SU-DHL-6 (cell line): ENCODE data around the gene CSNK2B.

Experiments
- H2AFZ ChIP-seq: fragments of 200-600 bp; sonication (generic); 2 replicates; pipeline ENCODE4 v1.6.1; 2014; ENCODE audit warnings: low read depth, mild to moderate bottlenecking, moderate library complexity, mixed read lengths, antibody characterized with exemption, low read length; ENCODE audit not compliant: severe bottlenecking
- H3F3A ChIP-seq: fragments of 200-600 bp; shearing (Covaris generic); 2 replicates; pipeline ENCODE4 v1.6.0; 2016; ENCODE audit warnings: antibody characterized with exemption, mild to moderate bottlenecking; ENCODE audit not compliant: insufficient read depth
- H3K27ac ChIP-seq: fragments of 200-600 bp; sonication (generic); 2 replicates; pipeline ENCODE4 v1.5.1; 2016; ENCODE audit warnings: low read depth, mild to moderate bottlenecking, low read length, moderate library complexity, mixed read lengths
- H3K27me3 ChIP-seq: fragments of 200-600 bp; sonication (generic), shearing (Covaris generic); 2 replicates; pipeline ENCODE4 v1.6.0; 2014; ENCODE audit warnings: mild to moderate bottlenecking, low read length
- H3K36me3 ChIP-seq: fragments of 200-600 bp; sonication (generic); 2 replicates; pipeline ENCODE4 v1.6.1; 2014; ENCODE audit warnings: mild to moderate bottlenecking, low read length, mixed read lengths
- H3K4me2 ChIP-seq: fragments of 300-600, 200-600 bp; shearing (Covaris generic), sonication (generic); 2 replicates; pipeline ENCODE4 v1.6.0; 2014; ENCODE audit warnings: low read length, low read depth, mild to moderate bottlenecking; ENCODE audit not compliant: poor library complexity, severe bottlenecking
- H3K4me3 ChIP-seq: fragments of 200-600 bp; sonication (generic); 2 replicates; pipeline ENCODE4 v1.5.1; 2014; ENCODE audit warnings: antibody characterized with exemption, low read length, mild to moderate bottlenecking, mixed read lengths; ENCODE audit not compliant: insufficient read depth, poor library complexity, severe bottlenecking
- H3K79me2 ChIP-seq: fragments of 200-600 bp; sonication (generic); 2 replicates; pipeline ENCODE4 v1.6.1; 2014; ENCODE audit warnings: mild to moderate bottlenecking, low read length, moderate library complexity; ENCODE audit not compliant: insufficient read depth
- H3K9ac ChIP-seq: fragments of 200-600 bp; sonication (generic); 2 replicates; pipeline ENCODE4 v1.7.0; 2014; ENCODE audit warnings: mild to moderate bottlenecking, low read length
- H3K9me2 ChIP-seq: fragments of 200-600 bp; sonication (generic); replicated peaks from 2 replicates; pipeline ENCODE4 v1.6.1; 2014; ENCODE audit warnings: low read length; ENCODE audit not compliant: insufficient read depth
- H3K9me3 ChIP-seq: fragments of 200-600 bp; sonication (generic); 2 replicates; pipeline ENCODE4 v1.6.1; 2014; ENCODE audit warnings: low read length, mixed read lengths; ENCODE audit not compliant: insufficient read depth
- H4K20me1 ChIP-seq: fragments of 200-600 bp; sonication (generic); 2 replicates; pipeline ENCODE4 v1.6.1; 2014; ENCODE audit warnings: low read depth, mild to moderate bottlenecking, antibody characterized with exemption, low read length, moderate library complexity, mixed read lengths
- EZH2phosphoT487 ChIP-seq: fragments of 200-600 bp; sonication (generic), shearing (Covaris generic); conservative IDR thresholded peaks from 2 replicates; pipeline ENCODE4 v1.6.1; 2018; ENCODE audit warnings: mild to moderate bottlenecking, antibody characterized with exemption, low read length, moderate library complexity, mixed read lengths
- TF ChIP-seq, protein P1 (sequence below): fragments of 200-600 bp; sonication (generic); IDR thresholded peaks from one replicate; pipeline ENCODE4 v1.5.1; 2017; ENCODE audit warnings: antibody characterized with exemption, mild to moderate bottlenecking, low read length, moderate library complexity; ENCODE audit not compliant: insufficient read depth, poor library complexity, severe bottlenecking

CSNK2B gene

DNA sequence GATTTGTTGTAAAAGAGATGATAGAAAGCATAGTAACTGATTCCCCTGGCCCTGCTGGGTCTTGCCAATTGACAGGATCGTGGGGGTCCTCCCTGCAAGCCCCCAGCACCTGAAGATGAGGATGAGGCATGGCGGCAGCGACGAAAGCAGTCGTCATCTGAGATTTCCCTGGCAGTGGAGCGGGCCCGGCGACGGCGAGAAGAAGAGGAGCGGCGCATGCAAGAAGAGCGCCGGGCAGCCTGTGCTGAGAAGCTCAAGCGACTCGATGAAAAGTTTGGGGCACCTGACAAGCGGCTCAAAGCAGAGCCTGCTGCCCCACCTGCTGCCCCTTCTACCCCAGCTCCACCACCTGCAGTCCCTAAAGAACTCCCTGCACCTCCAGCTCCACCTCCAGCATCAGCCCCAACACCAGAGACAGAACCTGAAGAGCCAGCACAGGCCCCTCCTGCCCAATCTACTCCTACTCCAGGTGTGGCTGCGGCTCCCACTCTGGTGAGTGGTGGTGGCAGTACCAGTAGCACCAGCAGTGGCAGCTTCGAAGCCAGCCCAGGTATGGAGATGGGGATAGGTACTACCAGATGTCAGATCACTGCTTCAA is 38.1 kb upstream of the CSNK2B start:
- Histone ChIP-seq H3K4me2 (no peak overlapping the region), H3K4me3 (no peak overlapping the region), H3F3A (peaks cover 5% of the 10 kb centered on the region; the same call in 1 of the 2 replicates), H3K27ac (no peak overlapping the region), H4K20me1 (peaks cover 8% of the 10 kb centered on the region; the same call in 1 of the 2 replicates), H3K9ac (no peak overlapping the region), H3K36me3 (peaks cover 74% of the 10 kb centered on the region), H3K9me3 (no peaks in the 10 kb centered on the region), H3K79me2 (peaks cover 43% of the 10 kb centered on the region), H3K27me3 (no peaks in the 10 kb centered on the region), H3K9me2 (no peaks in the 10 kb centered on the region), H2AFZ (no peak overlapping the region)
- TF ChIP-seq, protein P1, sequence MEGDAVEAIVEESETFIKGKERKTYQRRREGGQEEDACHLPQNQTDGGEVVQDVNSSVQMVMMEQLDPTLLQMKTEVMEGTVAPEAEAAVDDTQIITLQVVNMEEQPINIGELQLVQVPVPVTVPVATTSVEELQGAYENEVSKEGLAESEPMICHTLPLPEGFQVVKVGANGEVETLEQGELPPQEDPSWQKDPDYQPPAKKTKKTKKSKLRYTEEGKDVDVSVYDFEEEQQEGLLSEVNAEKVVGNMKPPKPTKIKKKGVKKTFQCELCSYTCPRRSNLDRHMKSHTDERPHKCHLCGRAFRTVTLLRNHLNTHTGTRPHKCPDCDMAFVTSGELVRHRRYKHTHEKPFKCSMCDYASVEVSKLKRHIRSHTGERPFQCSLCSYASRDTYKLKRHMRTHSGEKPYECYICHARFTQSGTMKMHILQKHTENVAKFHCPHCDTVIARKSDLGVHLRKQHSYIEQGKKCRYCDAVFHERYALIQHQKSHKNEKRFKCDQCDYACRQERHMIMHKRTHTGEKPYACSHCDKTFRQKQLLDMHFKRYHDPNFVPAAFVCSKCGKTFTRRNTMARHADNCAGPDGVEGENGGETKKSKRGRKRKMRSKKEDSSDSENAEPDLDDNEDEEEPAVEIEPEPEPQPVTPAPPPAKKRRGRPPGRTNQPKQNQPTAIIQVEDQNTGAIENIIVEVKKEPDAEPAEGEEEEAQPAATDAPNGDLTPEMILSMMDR = no peak
- TF ChIP-seq EZH2phosphoT487 = no peak

DNA sequence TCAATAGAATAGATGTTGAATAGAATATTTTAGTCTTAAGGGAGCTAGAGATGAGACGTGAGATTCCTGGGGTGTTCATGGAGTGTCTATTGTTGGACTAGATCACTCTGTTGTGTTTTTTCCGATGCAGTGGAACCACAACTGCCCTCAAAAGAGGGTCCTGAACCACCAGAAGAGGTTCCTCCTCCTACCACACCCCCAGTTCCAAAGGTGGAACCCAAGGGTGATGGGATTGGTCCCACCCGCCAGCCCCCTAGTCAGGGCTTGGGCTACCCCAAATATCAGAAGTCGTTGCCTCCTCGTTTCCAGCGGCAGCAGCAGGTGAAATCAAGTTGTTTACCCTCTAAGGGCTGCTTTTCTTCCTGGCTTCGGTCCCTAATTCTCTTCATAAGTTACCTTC is 36.9 kb upstream of the CSNK2B start:
- Histone ChIP-seq H3F3A (peaks cover 7% of the 10 kb centered on the region; the same call in 1 of the 2 replicates), H3K27me3 (no peaks in the 10 kb centered on the region), H3K36me3 (peaks cover 67% of the 10 kb centered on the region), H3K9me3 (no peaks in the 10 kb centered on the region), H3K79me2 (peaks cover 30% of the 10 kb centered on the region), H3K9ac (no peak overlapping the region), H3K4me2 (no peak overlapping the region), H3K4me3 (no peak overlapping the region), H2AFZ (no peak overlapping the region), H4K20me1 (no peaks in the 10 kb centered on the region; the same call in 1 of the 2 replicates), H3K9me2 (no peaks in the 10 kb centered on the region), H3K27ac (no peak overlapping the region)
- no peak for TF ChIP-seq EZH2phosphoT487

DNA sequence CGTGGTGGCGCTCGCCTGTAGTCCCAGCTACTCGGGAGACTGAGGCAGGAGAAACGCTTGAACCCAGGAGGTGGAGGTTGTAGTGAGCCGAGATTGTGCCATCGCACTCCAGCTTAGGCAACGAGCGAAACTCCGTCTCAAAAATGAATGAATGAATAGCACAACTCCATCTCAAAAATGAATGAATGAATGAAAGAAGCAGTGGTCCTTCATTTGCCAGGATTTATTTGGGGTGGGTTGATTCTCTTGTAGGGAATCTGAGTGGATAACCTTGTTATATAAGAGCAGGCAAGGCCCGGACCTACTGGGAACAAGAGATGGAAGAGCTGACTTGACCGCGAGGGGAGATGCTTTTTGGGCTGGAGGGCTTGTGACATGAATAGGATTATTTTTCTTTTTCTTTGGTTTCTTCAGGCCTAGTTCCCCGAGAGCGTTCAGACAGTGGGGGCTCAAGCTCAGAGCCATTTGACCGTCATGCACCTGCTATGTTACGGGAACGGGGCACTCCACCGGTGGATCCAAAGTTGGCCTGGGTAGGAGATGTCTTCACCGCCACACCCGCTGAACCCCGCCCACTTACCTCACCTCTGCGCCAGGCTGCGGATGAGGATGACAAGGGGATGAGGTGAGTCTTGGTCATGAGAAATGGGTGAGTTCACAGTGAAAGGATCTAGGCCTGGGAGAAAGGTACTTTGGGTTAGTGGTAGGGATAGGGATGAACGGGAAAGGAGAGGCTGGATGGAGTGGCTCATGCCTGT is 35.5 kb upstream of the CSNK2B start:
- Histone ChIP-seq H3K27me3 (no peaks in the 10 kb centered on the region), H3K4me2 (no peak overlapping the region), H3K9me2 (no peaks in the 10 kb centered on the region), H3F3A (peaks cover 21% of the 10 kb centered on the region; the same call in 1 of the 2 replicates), H3K9me3 (no peaks in the 10 kb centered on the region), H3K79me2 (peaks cover 20% of the 10 kb centered on the region), H2AFZ (no peak overlapping the region), H3K27ac (no peak overlapping the region), H4K20me1 (no peaks in the 10 kb centered on the region; the same call in 1 of the 2 replicates), H3K9ac (no peak overlapping the region), H3K36me3 (peaks cover 65% of the 10 kb centered on the region), H3K4me3 (no peak overlapping the region)
- TF ChIP-seq, protein P1 = no peak
- TF ChIP-seq EZH2phosphoT487 = no peak

DNA sequence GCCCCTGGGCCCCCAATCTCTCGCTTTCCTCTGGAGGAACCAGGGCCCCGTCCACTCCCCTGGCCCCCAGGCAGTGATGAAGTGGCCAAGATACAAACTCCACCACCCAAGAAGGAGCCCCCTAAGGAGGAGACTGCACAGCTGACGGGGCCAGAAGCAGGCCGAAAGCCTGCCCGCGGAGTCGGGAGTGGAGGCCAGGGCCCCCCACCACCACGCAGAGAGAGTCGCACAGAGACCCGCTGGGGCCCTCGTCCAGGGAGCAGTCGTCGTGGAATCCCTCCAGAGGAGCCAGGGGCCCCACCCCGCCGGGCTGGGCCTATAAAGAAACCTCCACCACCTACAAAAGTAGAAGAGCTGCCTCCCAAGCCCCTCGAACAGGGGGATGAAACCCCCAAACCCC is 34.7 kb upstream of the CSNK2B start:
- H2AFZ ChIP-seq = no peak overlapping the region
- no peaks in the 10 kb centered on the region for H3K9me3 ChIP-seq
- H3K27ac ChIP-seq = no peak overlapping the region
- H3K9me2 ChIP-seq = no peaks in the 10 kb centered on the region
- H4K20me1 ChIP-seq = no peaks in the 10 kb centered on the region; the same call in 1 of the 2 replicates
- no peak overlapping the region for H3K4me2 ChIP-seq
- H3K4me3 ChIP-seq = no peak overlapping the region
- peaks cover 27% of the 10 kb centered on the region for H3F3A ChIP-seq
- peaks cover 17% of the 10 kb centered on the region for H3K79me2 ChIP-seq
- TF ChIP-seq, protein P1 = no peak
- no peak for TF ChIP-seq EZH2phosphoT487
- H3K36me3 ChIP-seq = peaks cover 56% of the 10 kb centered on the region
- H3K27me3 ChIP-seq = no peaks in the 10 kb centered on the region
- H3K9ac ChIP-seq = no peak overlapping the region
